DMS79 treated with DMSO at 0.1 percent for 48 hours (cell line): ENCODE results near the gene USP28.
"Not testable (repeated sequence)": the region's sequence is repeated elsewhere in the genome, so short reads cannot be mapped to it uniquely, and the experiment has no call there.

Experiments used
- DNase-seq: peaks from one replicate; lab custom pipeline; 2025; lab: John Stamatoyannopoulos, UW

Gene USP28

DNA sequence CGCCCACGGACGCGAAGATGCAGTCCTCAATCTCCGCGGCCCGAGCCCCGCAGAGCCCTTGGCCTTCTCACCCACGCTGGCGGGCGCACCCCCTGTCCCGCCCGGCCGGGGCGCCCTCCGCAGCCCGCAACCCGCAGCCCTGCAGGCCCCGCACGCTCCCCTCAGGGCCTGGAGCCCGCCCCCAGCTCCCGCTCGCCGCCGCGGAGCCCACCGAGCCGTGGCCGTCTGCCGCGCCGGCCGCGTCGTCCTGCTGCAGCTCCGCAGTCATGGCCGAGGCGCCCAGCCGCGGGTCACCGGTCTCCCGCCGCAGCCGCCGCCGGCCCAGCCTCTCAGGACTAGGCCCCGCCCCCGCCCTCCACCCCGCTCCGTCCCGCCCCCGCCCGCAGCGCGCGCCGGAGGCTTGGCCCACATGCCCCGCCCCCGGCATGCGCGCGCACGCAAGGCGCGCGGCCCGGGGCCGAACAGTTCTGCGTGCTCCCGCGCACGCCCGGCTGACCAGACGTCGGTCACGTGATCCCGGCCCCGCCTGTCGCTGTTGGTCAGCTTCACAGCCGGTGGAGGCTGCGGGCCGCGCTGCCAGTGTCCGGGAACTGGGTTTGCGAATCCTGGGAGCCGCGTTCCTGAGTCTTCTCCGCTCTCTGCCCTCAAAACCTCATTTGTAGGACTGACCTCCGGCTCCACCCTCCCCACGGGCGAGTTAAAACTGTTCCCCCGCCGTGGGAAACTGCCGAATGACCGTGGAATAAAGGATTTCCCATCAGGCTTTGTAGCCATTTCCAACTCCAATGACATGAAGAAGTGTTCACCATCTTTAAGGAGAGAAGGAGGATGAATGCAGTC lies at the start of gene USP28:
Gene USP28 (minus strand): TSS at position 339 of the 840 bp plus-strand sequence. CDS start 71 bp downstream, at position 268.
- DNase-seq, result peak; percentile 93

DNA sequence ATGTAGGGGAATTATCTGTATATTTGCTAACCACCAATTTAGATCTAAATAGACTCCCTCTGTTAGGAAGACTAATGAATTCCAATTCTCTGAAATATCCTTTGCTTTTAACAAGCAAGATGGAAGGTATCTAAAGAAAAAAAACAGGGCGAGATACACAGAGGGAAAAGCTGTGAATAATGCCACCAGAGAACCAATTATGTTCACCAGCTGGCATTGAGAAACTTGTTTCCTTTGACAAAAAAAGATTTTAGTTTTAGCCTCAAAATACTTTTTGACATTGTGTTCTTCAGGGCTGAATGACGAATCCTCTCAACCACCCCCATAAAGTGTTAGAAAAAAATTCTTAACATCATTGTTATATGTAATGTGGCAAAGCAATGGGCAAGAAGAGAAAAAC lies 48.2 kb upstream of the USP28 start:
- DNase-seq, result no peak

- not testable (repeated sequence) for DNase-seq
These were observed 36.1 kb upstream of the USP28 start for GRCh38 chr11:113911491-113911890.

DNA sequence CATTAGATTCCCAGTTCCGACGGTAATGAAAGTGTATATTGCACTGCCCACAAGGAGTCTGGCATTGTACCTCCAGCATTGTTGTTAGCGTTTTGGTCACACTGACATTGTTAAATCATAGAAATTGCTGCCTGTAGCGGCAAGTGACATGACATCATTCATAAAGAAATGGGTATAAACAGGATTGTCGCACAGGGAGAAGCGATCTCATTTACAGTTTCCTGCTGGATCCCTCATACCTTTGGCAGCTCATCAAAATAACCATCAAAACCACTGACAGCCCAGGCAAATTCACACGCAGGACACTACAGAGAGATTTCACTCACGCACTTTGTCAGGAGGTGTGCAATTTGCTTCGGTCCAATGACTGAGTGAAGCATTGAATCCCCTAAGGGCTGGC lies 32.7 kb upstream of the USP28 start:
- no peak for DNase-seq

DNA sequence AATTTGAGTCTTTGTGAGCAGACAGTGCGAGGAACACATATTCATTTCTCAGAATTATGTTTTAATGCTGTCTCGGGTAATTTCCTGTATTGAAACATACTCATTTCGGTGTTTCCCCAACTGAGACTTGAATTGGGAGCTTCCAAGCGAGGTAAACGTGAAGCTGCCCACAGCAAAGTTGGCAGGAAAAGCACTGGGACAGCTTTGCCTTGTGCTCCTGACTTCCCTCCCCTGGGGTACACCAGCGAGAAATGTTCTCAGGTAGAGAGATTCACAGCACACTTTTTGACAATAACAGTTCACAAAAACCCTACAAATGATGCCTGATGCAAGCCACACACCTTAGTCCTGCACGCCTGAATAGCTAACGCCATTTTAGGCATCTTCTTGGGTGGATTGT lies 32.3 kb upstream of the USP28 start:
- DNase-seq, result no peak

DNA sequence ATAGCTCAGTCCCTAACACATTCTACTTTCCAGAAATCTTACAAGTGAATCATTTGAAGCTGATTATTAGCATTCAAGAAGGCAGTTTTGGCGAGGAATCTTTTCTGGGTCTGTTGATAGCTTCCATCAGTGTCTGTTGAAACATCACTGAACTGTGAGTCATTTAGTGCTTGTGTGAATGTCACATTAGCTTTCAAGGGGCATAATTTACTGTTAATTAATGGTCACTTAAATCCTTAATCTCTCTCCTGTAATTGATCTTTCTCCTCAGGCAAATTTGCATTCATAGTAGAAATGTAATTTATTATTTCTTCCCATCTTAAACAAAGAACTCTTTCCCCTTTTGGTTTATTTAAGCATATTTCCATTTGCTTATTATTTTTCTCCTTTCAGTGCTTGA lies 31.8 kb upstream of the USP28 start:
- no peak for DNase-seq

- no peak for DNase-seq
These were observed 31.1 kb upstream of the USP28 start for GRCh38 chr11:113906516-113906915.

DNA sequence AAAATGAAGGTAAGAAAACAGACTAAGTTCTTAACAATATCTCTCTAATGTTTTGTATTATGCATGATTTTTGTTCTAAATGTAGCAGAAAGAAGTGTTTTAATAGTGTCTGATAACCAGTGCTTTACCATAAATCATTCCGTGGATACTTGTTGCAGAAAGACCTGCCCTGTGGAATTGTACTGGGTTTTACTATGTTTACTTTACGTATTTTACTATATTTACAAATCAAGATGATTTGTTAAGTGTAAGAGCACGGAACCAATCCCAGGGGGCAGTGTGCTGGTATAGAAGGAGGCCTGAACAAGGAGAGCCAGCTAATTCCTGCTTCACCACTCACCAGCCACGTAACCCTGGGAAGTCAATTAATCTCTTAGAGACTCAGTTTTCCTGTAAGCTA lies 30.7 kb upstream of the USP28 start:
- peak; percentile 41 for DNase-seq

DNA sequence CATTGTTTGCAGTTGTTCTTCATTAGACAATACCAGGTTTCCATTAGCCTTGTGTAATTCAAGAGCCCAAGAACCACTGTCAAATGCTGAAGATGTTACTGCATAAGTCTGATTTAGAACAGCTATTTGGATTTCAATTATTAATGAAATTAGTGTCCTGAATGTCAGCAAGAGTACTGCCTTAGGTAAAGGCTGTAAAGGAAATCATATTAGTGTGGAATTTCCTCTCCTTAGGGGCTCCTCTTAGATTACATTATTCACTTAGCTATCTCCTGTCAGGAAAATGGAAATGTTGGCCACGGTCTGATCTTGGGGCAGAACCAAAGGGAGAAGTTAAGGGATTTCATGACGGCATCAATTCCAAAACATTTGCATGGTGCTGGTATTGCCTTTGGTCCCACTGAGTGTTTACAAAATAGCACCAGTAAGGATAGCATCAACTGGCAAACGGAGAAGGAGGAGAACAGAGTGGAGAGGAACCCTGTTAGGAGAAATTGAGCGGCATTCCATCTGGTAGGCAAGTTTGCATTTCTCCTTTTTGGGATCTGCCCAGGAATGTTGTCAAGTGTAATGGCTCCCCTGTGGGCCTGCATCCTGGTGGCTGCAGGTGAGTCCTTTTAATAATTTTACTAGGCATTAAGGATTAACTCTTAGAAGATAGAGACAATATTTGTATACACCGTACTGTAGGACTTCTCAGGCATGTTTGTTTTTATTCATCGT lies 29.2 kb upstream of the USP28 start, which contains the start of gene HTR3B:
Gene HTR3B (plus strand): TSS at position 418 of the 723 bp plus-strand sequence. CDS start 138 bp downstream, at position 556.
- no peak for DNase-seq

- no peak for DNase-seq
These were observed 25.8 kb upstream of the USP28 start for GRCh38 chr11:113901141-113901540.

GRCh38 chr11:113896156-113896879 lies 20.9 kb upstream of the USP28 start:
- DNase-seq, result peak; percentile 76

GRCh38 chr11:113895367-113896155 lies 20.2 kb upstream of the USP28 start:
- DNase-seq, result peak; percentile 48

GRCh38 chr11:113894421-113894996 lies 19.1 kb upstream of the USP28 start:
- no peak for DNase-seq

- DNase-seq, result no peak
These were observed 13.5 kb upstream of the USP28 start for GRCh38 chr11:113888848-113889247.

- peak; percentile 37 for DNase-seq
These were observed 10.5 kb upstream of the USP28 start for GRCh38 chr11:113885897-113886296.

DNA sequence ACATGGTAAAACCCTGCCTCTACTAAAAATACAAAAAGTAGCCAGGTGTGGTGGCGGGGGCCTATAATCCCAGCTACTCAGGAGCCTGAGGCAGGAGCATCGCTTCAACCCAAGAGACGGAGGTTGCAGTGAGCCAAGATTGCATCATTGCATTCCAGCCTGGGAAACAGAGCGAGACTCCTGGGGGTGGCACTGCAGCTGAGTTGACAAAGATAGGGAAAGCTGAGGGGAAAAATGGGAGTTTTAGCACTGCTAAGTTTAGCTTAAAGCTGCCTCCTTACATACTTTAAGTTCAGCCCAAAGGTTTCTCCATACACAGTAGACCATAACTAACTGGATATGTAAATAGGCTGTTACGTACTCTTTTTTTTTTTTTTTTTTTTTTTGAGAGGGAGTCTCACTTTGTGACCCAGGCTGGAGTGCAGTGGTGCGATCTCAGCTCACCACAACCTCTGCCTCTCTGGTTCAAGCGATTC lies 9.0 kb upstream of the USP28 start:
- DNase-seq, result no peak

DNA sequence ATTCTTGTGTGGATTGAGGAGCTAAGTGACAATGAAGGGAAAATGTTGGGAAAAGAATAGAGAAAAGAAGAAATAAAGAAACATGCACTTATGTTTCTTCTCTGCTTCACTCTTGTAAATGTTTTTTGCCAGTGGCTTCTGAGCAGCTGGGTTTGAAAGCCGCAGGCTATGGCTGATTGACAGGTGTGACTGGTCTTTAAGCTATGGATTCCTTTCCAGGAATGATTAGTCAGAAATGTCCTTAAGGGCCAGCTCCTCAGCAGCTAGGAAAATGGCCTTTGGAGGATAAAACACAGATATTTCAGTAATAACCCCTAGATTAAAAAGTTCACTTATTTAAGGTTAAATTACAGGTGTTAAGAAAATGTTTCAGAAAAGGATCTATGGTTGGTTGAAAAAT lies 6.5 kb upstream of the USP28 start:
- no peak for DNase-seq

DNA sequence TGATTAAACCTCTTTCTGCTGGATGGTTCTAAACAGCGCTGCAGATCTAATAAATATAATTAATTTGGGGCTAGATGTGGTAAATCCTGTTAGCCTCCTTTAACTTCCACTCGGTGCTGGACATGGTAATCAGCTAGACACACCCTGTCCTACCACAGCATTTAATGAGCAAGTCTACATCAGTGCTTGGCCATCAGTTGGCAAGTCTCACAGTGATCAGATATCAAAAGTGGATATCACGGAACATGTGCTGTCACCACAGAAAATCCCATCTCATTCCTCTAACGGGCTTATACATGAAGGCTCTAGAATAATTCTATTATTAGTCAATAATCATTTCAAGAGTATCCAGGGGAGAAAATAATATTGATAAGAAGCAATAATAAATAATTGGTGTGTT lies 5.6 kb upstream of the USP28 start:
- DNase-seq, result no peak

- not testable (repeated sequence) for DNase-seq
These were observed 4.1 kb upstream of the USP28 start for GRCh38 chr11:113879446-113879845.

- DNase-seq, result no peak
These were observed 2.3 kb upstream of the USP28 start for GRCh38 chr11:113877670-113878055.
